Choroid plexus epithelial cell (primary cell): ENCODE results near the gene SND1.

ENCODE experiments used
- DNase-seq: peaks from one replicate; pipeline ENCODE4 v3.0.0-alpha.2; 2010; ENCODE audit warnings: low read depth
- H3K4me3 ChIP-seq: 2 replicates; pipeline ENCODE4 v1.5.1; 2011; ENCODE audit warnings: low read depth, mild to moderate bottlenecking, control low read depth, low read length, moderate library complexity
- CTCF ChIP-seq: conservative IDR thresholded peaks from 2 replicates; pipeline ENCODE4 v1.5.1; 2011; ENCODE audit warnings: low read depth, mild to moderate bottlenecking, control low read depth, inconsistent platforms, low read length, moderate library complexity

SND1 gene

GRCh38 chr7:127905491-127906330, 253.7 kb downstream of the SND1 start:
- no peak overlapping the region for H3K4me3 ChIP-seq
- DNase-seq, result peak; percentile 64
- no peak for TF ChIP-seq CTCF

GRCh38 chr7:127907110-127908040, 255.4 kb downstream of the SND1 start:
- TF ChIP-seq CTCF, result no peak
- no peak overlapping the region for H3K4me3 ChIP-seq
- DNase-seq, result peak; percentile 88

GRCh38 chr7:127908430-127909258, 256.6 kb downstream of the SND1 start:
- DNase-seq, result no peak
- H3K4me3 ChIP-seq, result no peak overlapping the region
- TF ChIP-seq CTCF, result no peak

- DNase-seq, result no peak
- no peak for TF ChIP-seq CTCF
- no peak overlapping the region for H3K4me3 ChIP-seq
These were observed 257.6 kb downstream of the SND1 start for GRCh38 chr7:127909424-127910152.

- DNase-seq, result no peak
- TF ChIP-seq CTCF, result no peak
- no peak overlapping the region for H3K4me3 ChIP-seq
These were observed 258.7 kb downstream of the SND1 start for GRCh38 chr7:127910670-127911069.

- no peak for DNase-seq
- TF ChIP-seq CTCF, result no peak
- no peak overlapping the region for H3K4me3 ChIP-seq
These were observed 260.0 kb downstream of the SND1 start for GRCh38 chr7:127911968-127912511.
